Measurements from ENCODE around the gene IL34.
"Not testable (repeated sequence)": the region's sequence is repeated elsewhere in the genome, so short reads cannot be mapped to it uniquely, and the experiment has no call there.

Gene IL34

DNA sequence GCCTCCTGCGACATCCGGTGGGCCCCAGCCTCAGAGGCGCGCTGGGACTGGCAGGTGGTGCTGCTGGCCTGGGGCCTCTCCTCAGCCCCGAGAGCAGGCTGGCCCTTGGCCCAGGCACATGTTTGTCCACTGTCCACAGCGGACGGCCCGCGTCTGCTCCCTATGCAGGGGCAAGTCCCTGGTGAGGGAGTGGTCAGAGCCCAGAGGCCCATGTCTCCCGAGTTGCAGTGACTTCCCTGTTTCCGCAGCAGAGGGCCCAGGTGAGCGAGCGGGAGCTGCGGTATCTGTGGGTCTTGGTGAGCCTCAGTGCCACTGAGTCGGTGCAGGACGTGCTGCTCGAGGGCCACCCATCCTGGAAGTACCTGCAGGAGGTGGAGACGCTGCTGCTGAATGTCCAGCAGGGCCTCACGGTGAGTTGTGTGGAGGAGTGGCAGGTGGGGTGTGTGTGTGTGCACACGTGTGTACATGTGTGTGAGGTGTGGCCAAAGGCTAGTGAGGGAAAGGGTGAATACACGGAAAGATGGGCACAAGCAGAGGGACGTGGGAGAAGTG is 10.4 kb downstream of the IL34 start:
- no peak for DNase-seq (ENCODE audit: low read depth, low spot score)

GRCh38 chr16:70657956-70658355 is 11.6 kb downstream of the IL34 start:
- DNase-seq (ENCODE audit: low read depth, low spot score): no peak

DNA sequence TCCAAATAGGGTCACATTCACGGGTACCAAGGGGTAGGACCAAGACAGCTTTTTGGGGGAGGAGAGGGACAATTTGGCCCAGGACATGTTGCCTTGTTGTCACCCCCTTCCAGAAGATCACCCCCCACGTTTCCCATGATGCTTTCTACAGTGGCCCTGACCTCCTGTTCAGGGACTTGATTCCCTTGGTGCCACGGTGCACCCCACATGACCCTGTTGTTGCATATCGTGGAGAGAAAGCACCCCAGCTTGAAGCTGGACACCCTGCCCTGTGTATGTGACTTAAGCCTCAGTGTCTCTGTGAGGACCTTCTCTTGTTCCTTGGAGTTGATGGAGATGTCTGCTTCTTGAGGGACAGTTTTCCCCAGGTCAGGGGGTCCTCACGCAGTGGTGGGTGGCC is 12.6 kb downstream of the IL34 start:
- DNase-seq (ENCODE audit: low read depth, low spot score): no peak

- no peak for DNase-seq (ENCODE audit: low read depth, low spot score)
These were observed 13.2 kb downstream of the IL34 start for GRCh38 chr16:70659546-70659945.

DNA sequence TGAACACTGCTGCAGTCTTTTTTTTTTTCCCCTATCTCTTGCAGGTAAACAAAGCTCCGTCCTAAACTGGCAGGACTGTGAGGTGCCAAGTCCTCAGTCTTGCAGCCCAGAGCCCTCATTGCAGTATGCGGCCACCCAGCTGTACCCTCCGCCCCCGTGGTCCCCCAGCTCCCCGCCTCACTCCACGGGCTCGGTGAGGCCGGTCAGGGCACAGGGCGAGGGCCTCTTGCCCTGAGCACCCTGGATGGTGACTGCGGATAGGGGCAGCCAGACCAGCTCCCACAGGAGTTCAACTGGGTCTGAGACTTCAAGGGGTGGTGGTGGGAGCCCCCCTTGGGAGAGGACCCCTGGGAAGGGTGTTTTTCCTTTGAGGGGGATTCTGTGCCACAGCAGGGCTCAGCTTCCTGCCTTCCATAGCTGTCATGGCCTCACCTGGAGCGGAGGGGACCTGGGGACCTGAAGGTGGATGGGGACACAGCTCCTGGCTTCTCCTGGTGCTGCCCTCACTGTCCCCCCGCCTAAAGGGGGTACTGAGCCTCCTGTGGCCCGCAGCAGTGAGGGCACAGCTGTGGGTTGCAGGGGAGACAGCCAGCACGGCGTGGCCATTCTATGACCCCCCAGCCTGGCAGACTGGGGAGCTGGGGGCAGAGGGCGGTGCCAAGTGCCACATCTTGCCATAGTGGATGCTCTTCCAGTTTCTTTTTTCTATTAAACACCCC is 13.8 kb downstream of the IL34 start:
- DNase-seq (ENCODE audit: low read depth, low spot score): no peak

- DNase-seq (ENCODE audit: low read depth, low spot score): no peak
These were observed 14.5 kb downstream of the IL34 start for GRCh38 chr16:70660672-70661350.

GRCh38 chr16:70661534-70661917 is 15.2 kb downstream of the IL34 start:
- DNase-seq (ENCODE audit: low read depth, low spot score): no peak

DNA sequence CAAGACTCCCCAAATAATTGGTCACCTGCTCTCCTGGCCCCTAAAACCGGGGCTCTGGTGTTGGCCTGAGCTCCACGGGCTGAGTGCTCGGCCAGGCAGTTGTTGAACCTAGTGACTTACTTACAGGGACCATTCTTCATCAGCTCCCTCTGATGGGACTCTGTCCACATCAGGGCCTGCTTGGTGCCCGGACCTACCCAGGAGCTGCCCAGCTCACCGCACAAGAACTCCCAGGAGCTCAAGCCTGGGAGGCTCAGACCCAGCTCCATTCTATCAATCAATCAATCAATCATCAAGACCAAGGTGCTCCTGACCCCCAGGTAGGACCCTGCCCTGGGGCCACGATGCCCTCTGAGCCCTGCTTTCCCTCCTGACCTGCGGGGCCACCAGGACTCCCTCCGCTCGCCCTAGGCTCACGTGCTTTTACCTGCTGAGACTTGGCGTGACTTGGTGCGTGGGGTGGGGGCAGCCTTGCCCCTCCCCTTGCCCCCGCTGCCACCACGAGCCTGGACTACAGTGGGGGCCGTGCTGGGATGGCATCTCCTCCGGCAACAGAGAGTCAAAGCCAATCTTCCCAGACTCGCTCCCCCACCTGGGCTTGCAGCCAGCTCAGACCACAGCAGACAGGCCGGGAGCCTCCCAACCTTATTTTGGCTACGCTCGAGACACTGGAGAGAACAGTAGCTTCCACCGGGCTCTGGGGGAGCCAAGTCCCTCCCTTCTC is 15.7 kb downstream of the IL34 start:
- no peak for DNase-seq (ENCODE audit: low read depth, low spot score)

DNA sequence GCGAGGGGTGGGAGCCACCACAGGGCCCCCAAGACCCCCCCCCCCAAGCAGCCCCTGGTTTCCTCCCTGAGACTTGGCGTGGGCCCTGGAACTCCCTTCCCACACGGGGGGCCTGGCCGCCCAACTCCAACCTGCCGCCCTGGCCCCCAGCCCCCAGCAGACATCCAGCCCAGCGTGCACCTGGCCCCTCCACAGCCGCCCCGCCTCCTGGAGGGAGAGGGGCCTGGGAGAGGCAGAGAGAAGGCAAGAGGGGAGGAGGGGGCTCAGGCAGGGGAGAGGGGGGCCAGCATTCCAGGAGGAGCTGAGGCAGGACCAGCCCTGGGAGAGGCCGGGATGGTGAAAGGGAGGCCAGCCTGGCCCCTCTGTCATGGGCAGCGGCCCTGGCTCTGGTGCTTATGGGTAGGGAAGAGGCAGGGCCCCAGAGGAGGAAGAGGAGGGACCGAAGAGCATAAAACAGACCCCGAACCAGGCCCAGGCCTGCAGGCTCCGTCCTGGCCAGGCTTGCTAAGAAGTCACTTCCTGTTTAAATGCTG is 16.7 kb downstream of the IL34 start:
- no peak for DNase-seq (ENCODE audit: low read depth, low spot score)

DNA sequence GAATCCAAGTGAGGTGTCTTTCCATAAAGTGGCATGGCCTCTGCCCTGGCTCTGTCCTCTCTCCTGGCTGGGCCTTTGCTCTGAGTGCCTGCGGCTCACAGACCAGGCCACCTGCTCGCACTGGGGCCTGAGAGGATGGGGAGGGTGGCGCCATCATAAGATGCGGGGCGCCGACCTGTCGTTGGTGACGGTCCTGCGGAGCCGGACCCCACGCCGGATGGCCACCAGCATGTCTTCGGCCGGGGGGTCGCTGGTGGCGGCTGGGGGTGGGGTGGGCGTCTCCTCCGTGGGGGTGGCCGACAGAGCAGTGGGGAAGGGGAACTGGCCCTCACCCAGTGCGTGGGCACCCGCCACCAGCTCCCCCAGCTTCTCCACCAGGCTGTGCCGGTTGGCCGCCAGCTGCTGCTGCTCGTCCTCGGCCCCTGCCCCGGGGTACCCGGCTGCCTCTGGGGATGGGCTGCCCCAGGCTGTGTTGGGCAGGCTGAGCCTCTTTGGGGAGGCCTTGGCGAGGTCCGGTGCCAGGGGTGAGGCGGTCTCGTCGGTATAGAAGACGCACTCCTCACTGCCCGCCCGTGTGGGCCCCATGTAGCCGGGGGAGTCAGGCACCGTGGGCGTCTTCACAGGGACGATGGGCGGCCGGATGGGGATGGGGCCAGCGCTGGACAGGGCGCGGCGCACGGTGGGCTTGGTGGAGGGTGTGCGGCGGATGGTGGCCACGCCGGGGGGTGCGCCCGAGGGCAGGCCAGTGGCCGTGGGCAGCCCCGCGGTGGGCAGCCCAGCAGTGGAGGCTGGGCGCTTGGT is 17.4 kb downstream of the IL34 start:
- no peak for DNase-seq (ENCODE audit: low read depth, low spot score)

DNA sequence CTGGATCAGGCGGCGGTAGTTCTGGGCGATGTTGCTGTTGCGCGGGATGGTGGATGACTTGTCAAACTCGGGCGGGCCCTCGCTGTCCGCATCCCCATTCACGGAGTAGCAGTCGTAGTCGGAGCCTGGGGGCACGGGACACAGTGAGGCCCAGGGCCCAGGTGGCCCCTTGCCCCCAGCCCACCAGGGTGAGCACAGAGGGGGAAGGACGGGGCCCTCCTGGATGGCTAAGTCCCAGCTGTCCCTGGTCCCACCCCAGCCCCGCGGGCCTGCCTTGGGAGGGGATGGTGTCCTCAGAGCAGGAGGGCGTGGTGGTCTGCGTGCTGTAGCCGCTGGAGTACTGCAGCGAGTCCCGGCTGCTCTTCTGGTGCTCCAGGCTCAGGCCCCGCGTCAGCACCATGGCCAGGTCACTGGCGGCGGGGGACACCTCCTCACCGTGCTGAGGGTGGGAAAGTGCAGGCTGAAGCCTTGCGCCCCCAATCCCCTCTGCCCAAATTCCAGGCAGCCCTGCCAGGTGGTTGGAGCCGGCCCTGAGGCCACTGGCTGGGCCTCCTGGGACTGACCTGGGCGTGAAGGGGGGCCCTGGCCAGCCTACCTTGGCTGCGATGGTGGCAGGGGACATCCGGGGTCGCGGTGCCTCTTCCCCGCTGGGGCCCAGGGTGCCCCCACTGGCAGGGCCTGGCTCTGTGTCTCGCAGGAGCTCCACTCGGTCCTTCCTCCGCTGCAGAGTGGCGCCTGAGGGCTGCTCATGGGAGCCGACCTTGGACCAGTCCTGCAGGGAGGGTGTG is 18.2 kb downstream of the IL34 start:
- DNase-seq (ENCODE audit: low read depth, low spot score): no peak

DNA sequence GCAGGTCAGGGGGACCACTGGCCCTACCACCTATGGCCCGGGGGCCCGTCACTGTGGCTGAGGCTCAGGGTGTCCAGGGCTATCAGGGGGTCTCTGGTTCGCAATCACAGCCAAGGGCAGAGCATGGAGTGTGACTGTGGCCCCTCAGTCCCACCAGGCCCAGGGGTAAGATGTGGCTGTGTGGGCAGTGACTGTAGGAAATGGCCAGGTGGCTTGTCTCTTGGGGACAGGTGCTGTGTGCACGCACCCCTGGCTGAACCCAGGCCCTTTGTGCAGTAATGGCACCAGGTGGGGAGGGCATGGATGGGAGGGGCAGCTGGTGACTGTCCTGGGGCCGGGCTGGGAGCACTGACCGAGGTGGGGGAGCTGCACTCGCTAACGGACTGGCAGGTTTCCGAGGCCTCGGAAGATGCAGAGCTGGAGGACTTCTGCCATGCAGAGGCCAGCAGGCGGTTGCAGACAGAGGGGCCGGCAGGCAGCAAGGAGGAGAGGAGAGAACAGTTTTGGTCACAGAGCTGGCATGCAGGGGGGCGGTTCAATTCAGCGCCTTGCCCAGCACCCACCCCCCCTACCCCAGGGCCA is 18.8 kb downstream of the IL34 start:
- no peak for DNase-seq (ENCODE audit: low read depth, low spot score)

DNA sequence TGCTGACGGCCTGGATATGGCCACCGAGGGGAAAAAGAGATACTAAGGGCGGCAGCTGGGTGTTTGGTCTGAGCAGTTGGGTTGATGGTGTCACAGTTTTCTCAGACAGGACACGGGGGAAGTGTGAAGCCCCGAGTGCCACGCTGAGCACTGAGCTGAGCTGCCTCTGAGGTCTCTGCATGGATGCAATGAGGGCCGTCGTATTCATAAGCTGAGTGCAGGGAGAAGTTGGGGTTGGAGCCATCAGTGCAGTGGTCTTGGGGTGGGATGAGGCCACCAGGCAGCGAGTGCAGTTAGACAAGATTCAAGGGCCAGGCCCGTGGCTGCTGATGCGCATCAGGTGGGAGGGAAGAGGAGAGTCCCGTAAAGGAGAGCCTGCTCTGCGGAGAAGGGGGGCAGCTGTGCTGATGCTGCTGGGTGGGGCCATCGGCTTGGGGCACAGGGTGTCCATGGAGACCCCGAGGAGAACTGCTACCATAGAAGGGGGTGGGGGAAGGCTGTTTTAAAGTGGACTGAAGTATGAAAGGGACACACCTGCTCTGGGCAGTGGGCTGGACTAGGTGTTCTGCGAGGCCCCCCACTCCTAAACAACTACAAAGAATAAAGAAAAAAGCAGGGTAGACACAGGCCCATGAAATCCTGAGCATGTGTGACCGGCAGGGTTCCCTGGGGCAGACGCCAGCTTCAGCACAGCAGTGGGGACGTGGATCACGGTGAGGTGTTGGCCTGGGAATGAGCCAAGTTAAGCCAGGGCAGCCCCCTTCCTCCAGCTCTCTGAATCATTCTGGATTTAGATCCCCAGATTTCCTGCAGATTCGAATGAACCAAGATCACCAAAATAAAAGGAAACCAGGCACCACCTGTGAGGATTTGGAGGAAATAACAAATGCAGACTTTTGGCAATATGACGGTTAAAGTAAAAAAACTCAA is 19.7 kb downstream of the IL34 start:
- no peak for DNase-seq (ENCODE audit: low read depth, low spot score)

GRCh38 chr16:70670175-70670574 is 23.8 kb downstream of the IL34 start:
- no peak for DNase-seq (ENCODE audit: low read depth, low spot score)

- not testable (repeated sequence) for DNase-seq (ENCODE audit: low read depth, low spot score)
These were observed 24.6 kb downstream of the IL34 start for GRCh38 chr16:70670938-70671337.

DNA sequence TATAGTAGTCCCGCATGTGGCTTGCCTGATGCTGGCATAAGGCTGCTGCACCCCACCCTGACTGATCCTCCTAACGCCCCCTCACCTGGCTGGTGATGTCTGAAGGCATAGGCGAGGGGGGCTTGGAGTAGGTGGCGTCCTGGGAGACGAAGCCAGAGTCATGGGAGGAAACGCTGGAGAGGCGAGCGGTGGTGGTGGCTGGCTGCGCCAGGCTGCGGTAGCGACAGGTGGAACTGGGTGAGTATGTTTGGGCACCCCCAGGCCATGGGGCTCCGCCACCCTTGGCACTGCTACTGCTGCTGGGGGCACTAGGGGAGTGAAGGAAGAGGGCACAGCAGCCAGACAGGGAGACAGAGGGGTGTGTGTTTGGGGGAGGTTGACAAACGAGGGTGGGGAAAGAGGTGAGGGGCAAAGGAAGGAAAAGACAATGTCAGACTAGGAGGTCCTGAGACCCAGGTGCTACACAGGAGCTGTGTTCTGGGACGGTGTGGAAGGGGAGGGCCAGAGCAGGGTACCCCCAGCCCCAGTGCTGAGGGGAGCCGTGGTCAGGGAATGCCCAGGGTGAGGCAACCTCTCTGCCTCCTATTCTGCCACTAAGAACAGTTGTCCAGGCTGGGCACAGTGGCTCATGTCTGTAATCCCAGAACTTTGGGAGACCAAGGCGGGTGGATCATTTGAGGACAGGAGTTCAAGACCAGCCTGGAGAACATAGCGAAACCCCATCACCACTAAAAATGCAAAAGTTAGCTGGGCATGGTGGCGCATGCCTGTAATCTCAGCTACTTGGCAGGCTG is 28.1 kb downstream of the IL34 start:
- no peak for DNase-seq (ENCODE audit: low read depth, low spot score)

DNA sequence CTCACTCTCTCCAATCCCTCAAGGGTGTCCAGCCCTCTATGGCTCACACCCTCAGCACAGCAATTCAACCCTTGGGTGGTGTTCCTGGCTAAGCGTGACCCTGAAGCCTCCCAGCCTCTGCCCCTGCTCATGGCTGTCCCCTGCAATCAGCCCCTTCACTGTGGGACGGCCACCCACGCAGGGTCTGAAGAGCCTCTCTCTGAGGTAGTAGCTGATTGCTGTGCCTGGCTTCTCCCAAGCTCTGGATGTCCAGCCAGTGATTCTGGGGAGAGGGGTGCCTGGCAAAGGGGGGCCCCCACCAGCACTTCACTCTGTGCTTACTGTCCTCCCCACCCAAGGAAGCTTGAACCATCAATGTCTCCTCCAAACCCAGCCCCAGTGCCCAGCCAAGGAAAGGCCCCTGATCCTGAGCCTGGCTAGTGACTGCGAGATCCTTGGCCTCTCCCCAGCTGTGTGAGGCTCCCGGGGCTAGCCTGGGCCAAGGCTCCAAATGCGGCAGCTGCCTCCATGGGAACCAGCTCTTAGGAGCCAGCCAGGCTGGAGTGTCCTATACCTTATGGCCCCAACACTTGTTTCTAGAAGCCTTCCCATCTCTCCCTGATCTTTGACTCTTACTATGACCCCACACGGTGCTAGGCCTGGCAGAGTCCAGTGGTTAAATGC is 29.6 kb downstream of the IL34 start:
- DNase-seq (ENCODE audit: low read depth, low spot score): no peak

Data from iPS DF 19.7 (cell line).